ENCODE measurements around the gene SH3BGRL2.

The SH3BGRL2 gene

DNA sequence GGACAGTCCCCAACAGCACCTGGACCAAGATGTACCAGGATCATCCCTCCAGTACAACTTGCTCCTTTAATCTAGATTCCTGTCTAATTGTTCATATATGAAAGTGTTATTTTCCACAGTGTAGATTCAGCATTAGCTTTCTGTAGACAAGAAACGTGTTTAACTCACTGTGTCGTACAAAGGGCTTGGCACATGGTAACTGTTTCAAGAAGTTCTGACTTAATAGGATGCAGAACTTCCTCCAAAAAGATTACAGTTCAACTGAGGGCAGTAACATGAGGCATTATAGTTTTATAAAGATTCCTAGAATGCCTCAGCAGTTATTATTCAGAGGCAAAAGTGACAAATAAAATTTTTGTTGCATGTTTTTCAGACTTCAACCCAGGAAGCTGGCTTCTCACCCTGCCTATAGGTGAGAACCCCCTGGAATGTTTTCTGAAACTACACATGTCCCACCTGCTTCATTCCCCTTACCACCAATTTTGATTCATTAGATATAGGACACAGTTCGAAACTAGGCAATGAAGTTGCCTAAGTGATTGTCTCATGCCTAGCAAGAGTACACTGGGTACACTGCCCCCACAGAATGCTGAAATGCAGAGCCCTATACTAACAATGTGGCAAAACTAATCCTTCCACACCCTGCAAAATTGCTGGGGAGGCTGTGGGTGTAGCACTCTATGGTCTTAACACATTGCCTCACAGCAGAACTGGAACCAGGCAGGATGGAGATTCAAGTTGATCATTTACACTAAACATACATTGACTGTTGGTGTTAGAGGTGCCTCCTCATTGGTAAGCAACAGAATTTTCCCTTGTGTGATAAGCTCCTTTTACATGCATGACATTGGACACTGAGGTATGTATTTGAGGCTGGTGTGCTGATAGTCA, 22.6 kb upstream of the SH3BGRL2 start:
- H3K79me2 ChIP-seq = no peaks in the 10 kb centered on the region
- TF ChIP-seq, protein P1, sequence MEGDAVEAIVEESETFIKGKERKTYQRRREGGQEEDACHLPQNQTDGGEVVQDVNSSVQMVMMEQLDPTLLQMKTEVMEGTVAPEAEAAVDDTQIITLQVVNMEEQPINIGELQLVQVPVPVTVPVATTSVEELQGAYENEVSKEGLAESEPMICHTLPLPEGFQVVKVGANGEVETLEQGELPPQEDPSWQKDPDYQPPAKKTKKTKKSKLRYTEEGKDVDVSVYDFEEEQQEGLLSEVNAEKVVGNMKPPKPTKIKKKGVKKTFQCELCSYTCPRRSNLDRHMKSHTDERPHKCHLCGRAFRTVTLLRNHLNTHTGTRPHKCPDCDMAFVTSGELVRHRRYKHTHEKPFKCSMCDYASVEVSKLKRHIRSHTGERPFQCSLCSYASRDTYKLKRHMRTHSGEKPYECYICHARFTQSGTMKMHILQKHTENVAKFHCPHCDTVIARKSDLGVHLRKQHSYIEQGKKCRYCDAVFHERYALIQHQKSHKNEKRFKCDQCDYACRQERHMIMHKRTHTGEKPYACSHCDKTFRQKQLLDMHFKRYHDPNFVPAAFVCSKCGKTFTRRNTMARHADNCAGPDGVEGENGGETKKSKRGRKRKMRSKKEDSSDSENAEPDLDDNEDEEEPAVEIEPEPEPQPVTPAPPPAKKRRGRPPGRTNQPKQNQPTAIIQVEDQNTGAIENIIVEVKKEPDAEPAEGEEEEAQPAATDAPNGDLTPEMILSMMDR (IDR thresholded peaks at IDR 0.05) = no peak
- no peak overlapping the region for H3K4me2 ChIP-seq (ENCODE audit: low read length)
- H3K9ac ChIP-seq = no peak overlapping the region
- no peaks in the 10 kb centered on the region for H3K9me3 ChIP-seq (ENCODE audit: control insufficient read depth, low read length)
- no peaks in the 10 kb centered on the region for H3K36me3 ChIP-seq (ENCODE audit: control insufficient read depth, insufficient read depth, low read length)
- H3K4me1 ChIP-seq = no peaks in the 10 kb centered on the region
- H3K27ac ChIP-seq = no peak overlapping the region
- no peak overlapping the region for H3K4me3 ChIP-seq (ENCODE audit: low read depth, low read length)
- no peak overlapping the region for H2AFZ ChIP-seq
- H3K27me3 ChIP-seq (ENCODE audit: control insufficient read depth, insufficient read depth, low read length) = no peaks in the 10 kb centered on the region

DNA sequence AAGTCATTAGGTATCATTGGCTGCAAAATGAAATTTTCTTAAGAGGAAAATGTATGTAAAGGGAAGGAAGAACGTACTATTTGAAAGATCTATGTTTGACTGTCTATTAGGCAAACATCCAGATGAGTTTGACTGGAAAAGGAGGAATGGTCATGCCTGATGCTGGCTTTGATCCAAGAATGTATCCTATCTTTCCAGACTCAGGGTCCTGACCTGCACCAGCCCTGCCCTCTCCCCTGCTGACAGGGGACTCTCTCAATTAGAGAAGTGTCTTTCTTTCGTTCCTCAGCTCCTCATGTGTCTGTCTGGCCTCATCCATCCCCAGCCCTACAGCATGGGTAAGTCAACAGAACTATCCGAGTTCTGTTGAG, 21.9 kb upstream of the SH3BGRL2 start:
- Histone ChIP-seq H3K4me1 (no peaks in the 10 kb centered on the region), H3K27ac (no peak overlapping the region), H3K9ac (no peak overlapping the region), H3K27me3 (ENCODE audit: control insufficient read depth, insufficient read depth, low read length) (no peaks in the 10 kb centered on the region), H3K79me2 (no peaks in the 10 kb centered on the region), H2AFZ (no peak overlapping the region), H3K4me2 (ENCODE audit: low read length) (no peak overlapping the region), H3K36me3 (ENCODE audit: control insufficient read depth, insufficient read depth, low read length) (no peaks in the 10 kb centered on the region), H3K9me3 (ENCODE audit: control insufficient read depth, low read length) (no peaks in the 10 kb centered on the region), H3K4me3 (ENCODE audit: low read depth, low read length) (no peak overlapping the region)
- TF ChIP-seq, protein P1 (IDR thresholded peaks at IDR 0.05) = no peak

DNA sequence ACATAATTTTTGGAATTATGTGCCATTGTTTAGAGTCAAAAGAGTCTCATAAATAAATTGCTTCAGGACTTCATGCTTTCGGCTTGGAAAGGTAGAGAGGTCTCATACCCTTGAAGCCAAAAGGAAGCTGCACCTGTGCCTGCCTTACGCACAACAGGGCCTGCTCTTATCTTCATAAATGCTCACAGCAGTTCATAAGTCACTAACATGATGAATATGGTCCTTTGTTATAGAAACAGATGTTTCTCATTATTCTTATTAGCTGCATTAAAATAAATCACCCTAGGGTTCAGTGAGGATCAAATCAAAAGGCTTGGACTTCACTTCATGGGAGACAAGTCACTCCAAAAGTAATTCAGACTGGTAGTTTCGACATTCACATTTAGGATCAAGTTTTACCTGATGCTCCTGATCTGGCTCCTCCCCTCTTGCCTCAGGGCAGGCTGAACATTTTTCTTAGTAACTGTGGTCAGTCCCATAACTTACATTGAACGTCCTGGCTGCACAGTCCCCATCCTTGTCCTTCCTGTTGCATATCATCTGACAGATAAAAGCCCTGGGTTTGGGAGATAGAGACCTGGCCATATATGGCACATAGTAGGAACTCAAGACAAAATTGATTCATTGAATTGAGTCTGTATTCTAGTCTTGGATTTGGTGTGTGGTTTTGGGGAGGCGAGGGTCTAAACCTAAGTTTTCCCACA, 20.7 kb upstream of the SH3BGRL2 start:
- Histone ChIP-seq H3K27ac (no peak overlapping the region), H3K4me3 (ENCODE audit: low read depth, low read length) (no peak overlapping the region), H3K27me3 (ENCODE audit: control insufficient read depth, insufficient read depth, low read length) (no peaks in the 10 kb centered on the region), H3K36me3 (ENCODE audit: control insufficient read depth, insufficient read depth, low read length) (no peaks in the 10 kb centered on the region), H3K4me2 (ENCODE audit: low read length) (no peak overlapping the region), H3K4me1 (no peaks in the 10 kb centered on the region), H3K79me2 (no peaks in the 10 kb centered on the region), H2AFZ (no peak overlapping the region), H3K9ac (no peak overlapping the region), H3K9me3 (ENCODE audit: control insufficient read depth, low read length) (no peaks in the 10 kb centered on the region)
- TF ChIP-seq, protein P1 (IDR thresholded peaks at IDR 0.05) = no peak

DNA sequence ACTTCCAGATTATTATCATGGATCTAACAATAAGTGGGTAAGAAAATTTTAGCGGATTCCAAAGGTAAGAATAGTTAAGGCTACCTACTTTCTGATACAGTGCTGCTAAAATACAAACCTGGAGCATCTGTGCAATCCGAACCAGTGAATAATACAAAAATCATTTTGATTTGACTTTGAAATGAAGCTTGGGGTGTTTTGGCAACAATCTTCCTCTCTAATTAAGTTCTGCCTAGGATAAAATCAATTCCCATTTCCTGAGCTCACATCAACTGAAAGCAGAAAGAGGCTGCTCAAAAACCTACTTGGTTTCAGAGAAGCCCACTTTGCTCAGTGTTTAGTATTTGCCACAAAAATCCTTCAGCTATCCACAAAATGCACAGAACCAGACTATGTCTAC, 18.7 kb upstream of the SH3BGRL2 start:
- TF ChIP-seq, protein P1 (IDR thresholded peaks at IDR 0.05) = no peak
- H3K9ac ChIP-seq = no peak overlapping the region
- no peak overlapping the region for H3K4me2 ChIP-seq (ENCODE audit: low read length)
- no peaks in the 10 kb centered on the region for H3K27me3 ChIP-seq (ENCODE audit: control insufficient read depth, insufficient read depth, low read length)
- H3K9me3 ChIP-seq (ENCODE audit: control insufficient read depth, low read length) = no peaks in the 10 kb centered on the region
- H3K79me2 ChIP-seq = peaks cover 2% of the 10 kb centered on the region
- no peak overlapping the region for H3K4me3 ChIP-seq (ENCODE audit: low read depth, low read length)
- no peak overlapping the region for H2AFZ ChIP-seq
- H3K4me1 ChIP-seq = no peaks in the 10 kb centered on the region
- no peaks in the 10 kb centered on the region for H3K36me3 ChIP-seq (ENCODE audit: control insufficient read depth, insufficient read depth, low read length)
- no peak overlapping the region for H3K27ac ChIP-seq
